ENCODE data around the gene SLC25A2. TPM values are rescaled to one million over a fixed set of nuclear protein-coding genes. Genes with fewer than 3 reads are reported as not detected.

Gene SLC25A2
- total RNA-seq, 1 experiment from 2014 or later: 0.88 TPM

- no peaks in the 10 kb centered on the region for H3K4me1 ChIP-seq (ENCODE audit: insufficient read depth, low read length, poor library complexity, severe bottlenecking)
- H3K27ac ChIP-seq (ENCODE audit: low read depth, low read length, poor library complexity, severe bottlenecking): no peak overlapping the region
- TF ChIP-seq, protein P1, sequence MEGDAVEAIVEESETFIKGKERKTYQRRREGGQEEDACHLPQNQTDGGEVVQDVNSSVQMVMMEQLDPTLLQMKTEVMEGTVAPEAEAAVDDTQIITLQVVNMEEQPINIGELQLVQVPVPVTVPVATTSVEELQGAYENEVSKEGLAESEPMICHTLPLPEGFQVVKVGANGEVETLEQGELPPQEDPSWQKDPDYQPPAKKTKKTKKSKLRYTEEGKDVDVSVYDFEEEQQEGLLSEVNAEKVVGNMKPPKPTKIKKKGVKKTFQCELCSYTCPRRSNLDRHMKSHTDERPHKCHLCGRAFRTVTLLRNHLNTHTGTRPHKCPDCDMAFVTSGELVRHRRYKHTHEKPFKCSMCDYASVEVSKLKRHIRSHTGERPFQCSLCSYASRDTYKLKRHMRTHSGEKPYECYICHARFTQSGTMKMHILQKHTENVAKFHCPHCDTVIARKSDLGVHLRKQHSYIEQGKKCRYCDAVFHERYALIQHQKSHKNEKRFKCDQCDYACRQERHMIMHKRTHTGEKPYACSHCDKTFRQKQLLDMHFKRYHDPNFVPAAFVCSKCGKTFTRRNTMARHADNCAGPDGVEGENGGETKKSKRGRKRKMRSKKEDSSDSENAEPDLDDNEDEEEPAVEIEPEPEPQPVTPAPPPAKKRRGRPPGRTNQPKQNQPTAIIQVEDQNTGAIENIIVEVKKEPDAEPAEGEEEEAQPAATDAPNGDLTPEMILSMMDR (conservative IDR thresholded peaks at IDR 0.05; ENCODE audit: low read depth, low read length): no peak
- no peak for TF ChIP-seq EZH2 (IDR thresholded peaks at IDR 0.05; ENCODE audit: borderline replicate concordance, low read depth, low read length, poor library complexity, severe bottlenecking)
- no peaks in the 10 kb centered on the region for H3K27me3 ChIP-seq (replicated peaks; ENCODE audit: insufficient read depth, low read depth, low read length, poor library complexity)
- CTCF ChIA-PET: no interaction called here
- H3K9me3 ChIP-seq (ENCODE audit: low read depth, low read length, poor library complexity, severe bottlenecking): peaks cover 10% of the 10 kb centered on the region
- no TSS peak for BruUV-seq (replicated peaks)
- DNase-seq (ENCODE audit: low spot score): no peak
- POLR2A ChIA-PET (ENCODE audit: low non-redundant PET): no interaction called here
- no peak overlapping the region for H3K4me3 ChIP-seq (ENCODE audit: low read depth, low read length, poor library complexity, severe bottlenecking)
- intact Hi-C loops (cut with micrococcal nuclease; ENCODE audit: unreplicated experiment): no loop called here
- H3K36me3 ChIP-seq (ENCODE audit: insufficient read depth, low read length, poor library complexity, severe bottlenecking): no peaks in the 10 kb centered on the region
These were observed 41.5 kb upstream of the SLC25A2 start for GRCh38 chr5:141345327-141345726.

GRCh38 chr5:141343953-141344463 lies 40.2 kb upstream of the SLC25A2 start:
- Histone ChIP-seq H3K9me3 (ENCODE audit: low read depth, low read length, poor library complexity, severe bottlenecking) (peaks cover 18% of the 10 kb centered on the region), H3K4me3 (ENCODE audit: low read depth, low read length, poor library complexity, severe bottlenecking) (no peak overlapping the region), H3K27me3 (replicated peaks; ENCODE audit: insufficient read depth, low read depth, low read length, poor library complexity) (no peaks in the 10 kb centered on the region), H3K27ac (ENCODE audit: low read depth, low read length, poor library complexity, severe bottlenecking) (no peak overlapping the region), H3K36me3 (ENCODE audit: insufficient read depth, low read length, poor library complexity, severe bottlenecking) (no peaks in the 10 kb centered on the region), H3K4me1 (ENCODE audit: insufficient read depth, low read length, poor library complexity, severe bottlenecking) (no peaks in the 10 kb centered on the region)
- ChIA-PET CTCF (no interaction called here), POLR2A (ENCODE audit: low non-redundant PET) (no interaction called here)
- intact Hi-C loops (cut with micrococcal nuclease; ENCODE audit: unreplicated experiment): no loop called here
- no peak for DNase-seq (ENCODE audit: low spot score)
- BruUV-seq (replicated peaks): no TSS peak
- no peak for TF ChIP-seq EZH2 (IDR thresholded peaks at IDR 0.05; ENCODE audit: borderline replicate concordance, low read depth, low read length, poor library complexity, severe bottlenecking)
- TF ChIP-seq, protein P1 (conservative IDR thresholded peaks at IDR 0.05; ENCODE audit: low read depth, low read length): no peak

DNA sequence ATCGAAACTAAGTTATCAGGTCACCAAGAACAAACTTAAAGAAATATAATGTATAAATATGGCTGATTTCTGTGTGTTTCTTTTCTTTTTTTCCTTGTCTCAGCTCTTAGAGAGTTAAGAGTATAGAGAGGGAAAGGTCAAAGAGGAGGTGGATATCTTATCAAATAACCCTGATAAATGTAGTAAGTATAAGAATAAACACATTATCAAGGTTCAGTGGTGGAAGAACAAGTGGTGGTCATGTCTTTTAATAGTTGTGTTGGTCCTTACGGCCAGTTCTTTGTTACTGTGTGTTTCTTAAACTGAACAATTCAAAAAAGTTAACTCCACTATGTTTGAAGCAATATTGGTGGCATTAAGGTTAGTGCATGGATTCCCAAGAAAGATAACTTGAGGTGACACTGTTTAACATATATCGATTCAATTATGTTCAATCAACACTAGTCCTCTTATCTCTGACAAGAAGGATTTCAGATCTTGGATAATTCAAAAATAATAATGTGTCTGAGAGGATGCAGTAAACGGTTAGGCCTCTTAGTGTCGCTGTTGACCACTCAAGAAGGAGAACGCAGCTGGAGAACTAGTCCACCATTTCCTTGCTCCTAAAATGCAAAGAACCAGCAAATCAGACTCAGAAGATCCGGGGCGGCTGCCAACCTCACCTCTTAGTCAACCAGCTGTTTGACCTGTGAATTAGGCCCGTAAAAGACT lies 39.5 kb upstream of the SLC25A2 start, which contains the start of gene PCDHGA3:
Gene PCDHGA3 (plus strand): TSS at position 588 of the 711 bp plus-strand sequence. CDS start 205 bp downstream, outside the sequence.
- intact Hi-C loops (cut with micrococcal nuclease; ENCODE audit: unreplicated experiment): no loop called here
- peak; percentile 41 for DNase-seq (ENCODE audit: low spot score)
- Histone ChIP-seq H3K27ac (ENCODE audit: low read depth, low read length, poor library complexity, severe bottlenecking) (no peak within 1 kb of the TSS), H3K4me1 (ENCODE audit: insufficient read depth, low read length, poor library complexity, severe bottlenecking) (no peaks in the 10 kb centered on the region), H3K27me3 (replicated peaks; ENCODE audit: insufficient read depth, low read depth, low read length, poor library complexity) (no peaks in the 10 kb centered on the region), H3K9me3 (ENCODE audit: low read depth, low read length, poor library complexity, severe bottlenecking) (peaks cover 24% of the 10 kb centered on the region), H3K4me3 (ENCODE audit: low read depth, low read length, poor library complexity, severe bottlenecking) (no peak within 1 kb of the TSS), H3K36me3 (ENCODE audit: insufficient read depth, low read length, poor library complexity, severe bottlenecking) (no peaks in the 10 kb centered on the region)
- ChIA-PET CTCF (no interaction called here), POLR2A (ENCODE audit: low non-redundant PET) (no interaction called here)
- TF ChIP-seq, protein P1 (conservative IDR thresholded peaks at IDR 0.05; ENCODE audit: low read depth, low read length): peak; percentile 40; the same call in 1 of the 2 replicates
- no peak for TF ChIP-seq EZH2 (IDR thresholded peaks at IDR 0.05; ENCODE audit: borderline replicate concordance, low read depth, low read length, poor library complexity, severe bottlenecking)
- BruUV-seq (replicated peaks): no TSS peak

Data from A673 (cell line).